DND-41 (cell line): ENCODE results near the gene TMEM263.
"Not testable (repeated sequence)": the region's sequence is repeated elsewhere in the genome, so short reads cannot be mapped to it uniquely, and the experiment has no call there.

ENCODE experiments used
- ATAC-seq: fragments of 200-7000 bp; cut with Tn5 transposase; 3 replicates; pipeline ENCODE4 v1.9.1; 2021; ENCODE audit warnings: low read depth; ENCODE audit not compliant: insufficient read depth
- DNase-seq: peaks from one replicate; pipeline ENCODE4 v3.0.0-alpha.2; 2020
- H2AFZ ChIP-seq: 2 replicates; pipeline ENCODE4 v1.6.0; 2012; ENCODE audit warnings: low read depth, low read length
- H3K27ac ChIP-seq: 2 replicates; pipeline ENCODE4 v1.5.1; 2012; ENCODE audit warnings: low read length, inconsistent platforms
- H3K27me3 ChIP-seq: fragments of 200-600 bp; sonication (generic); 2 replicates; pipeline ENCODE4 v1.6.0; 2012; ENCODE audit warnings: low read length, mild to moderate bottlenecking, inconsistent platforms; ENCODE audit not compliant: insufficient read depth, poor library complexity
- H3K36me3 ChIP-seq: 2 replicates; pipeline ENCODE4 v1.5.1; 2012; ENCODE audit warnings: low read length, inconsistent platforms; ENCODE audit not compliant: insufficient read depth
- H3K4me1 ChIP-seq: 2 replicates; pipeline ENCODE4 v1.5.1; 2012; ENCODE audit warnings: mild to moderate bottlenecking, low read length; ENCODE audit not compliant: insufficient read depth
- H3K4me2 ChIP-seq: 2 replicates; pipeline ENCODE4 v1.6.0; 2012; ENCODE audit warnings: mild to moderate bottlenecking, moderate library complexity, low read length, inconsistent platforms; ENCODE audit not compliant: insufficient read depth
- H3K4me3 ChIP-seq, 2 experiments: fragments of 200-600 bp in 1 of 2; shearing (Covaris generic) in 1 of 2; 2 replicates each; pipeline ENCODE4 v1.5.1; 2012 to 2016; ENCODE audit warnings: inconsistent platforms in 2 of 2, low read length in 2 of 2, mild to moderate bottlenecking in 2 of 2, low read depth in 1 of 2, moderate library complexity in 1 of 2
- H3K79me2 ChIP-seq: 2 replicates; pipeline ENCODE4 v1.6.0; 2012; ENCODE audit warnings: low read length, inconsistent platforms; ENCODE audit not compliant: insufficient read depth
- H3K9ac ChIP-seq: 2 replicates; pipeline ENCODE4 v1.6.0; 2012; ENCODE audit warnings: low read depth, mild to moderate bottlenecking, inconsistent platforms, low read length, moderate library complexity
- H3K9me3 ChIP-seq: 2 replicates; pipeline ENCODE4 v1.5.1; 2012; ENCODE audit warnings: low read length, moderate library complexity, mild to moderate bottlenecking, inconsistent platforms; ENCODE audit not compliant: insufficient read depth, severe bottlenecking
- H4K20me1 ChIP-seq: 2 replicates; pipeline ENCODE4 v1.6.0; 2012; ENCODE audit warnings: low read length; ENCODE audit not compliant: insufficient read depth
- CTCF ChIP-seq: IDR thresholded peaks from 2 replicates; pipeline ENCODE4 v1.5.1; 2012; ENCODE audit warnings: borderline replicate concordance, low read length, moderate library complexity, mild to moderate bottlenecking; ENCODE audit not compliant: poor library complexity, severe bottlenecking; ENCODE audit errors: extremely low read depth
- EZH2 ChIP-seq: IDR thresholded peaks from 3 replicates; pipeline ENCODE4 v1.6.1; 2012; ENCODE audit warnings: borderline replicate concordance, low read depth, mild to moderate bottlenecking, moderate library complexity, low read length, inconsistent platforms; ENCODE audit not compliant: severe bottlenecking

TMEM263 gene

GRCh38 chr12:106923594-106923993, 32.1 kb upstream of the TMEM263 start:
- H3K4me1 ChIP-seq, H3K36me3 ChIP-seq, H4K20me1 ChIP-seq, H3K27ac ChIP-seq, H2AFZ ChIP-seq, H3K9ac ChIP-seq, H3K79me2 ChIP-seq, DNase-seq, H3K9me3 ChIP-seq, H3K4me3 ChIP-seq, H3K27me3 ChIP-seq, ATAC-seq, H3K4me2 ChIP-seq: not testable (repeated sequence)

- DNase-seq (no peak), ATAC-seq (no peak)
- H4K20me1 ChIP-seq = no peaks in the 10 kb centered on the region
- H3K4me2 ChIP-seq = no peak overlapping the region
- no peak overlapping the region for H3K4me3 ChIP-seq
- no peaks in the 10 kb centered on the region for H3K27me3 ChIP-seq
- TF ChIP-seq EZH2 = no peak
- no peak for TF ChIP-seq CTCF
- H3K36me3 ChIP-seq = no peaks in the 10 kb centered on the region
- H3K9me3 ChIP-seq = peaks cover 5% of the 10 kb centered on the region
- no peak overlapping the region for H2AFZ ChIP-seq
- no peaks in the 10 kb centered on the region for H3K79me2 ChIP-seq
- H3K9ac ChIP-seq = no peak overlapping the region
- H3K4me1 ChIP-seq = no peaks in the 10 kb centered on the region
- H3K27ac ChIP-seq = no peak overlapping the region
Measured at GRCh38 chr12:106924268-106924861, 31.3 kb upstream of the TMEM263 start.

- H3K4me2 ChIP-seq = no peak overlapping the region
- DNase-seq = no peak
- no peak overlapping the region for H3K4me3 ChIP-seq
- H3K36me3 ChIP-seq = no peaks in the 10 kb centered on the region
- no peak overlapping the region for H2AFZ ChIP-seq
- no peaks in the 10 kb centered on the region for H4K20me1 ChIP-seq
- H3K27ac ChIP-seq = no peak overlapping the region
- TF ChIP-seq CTCF (no peak), EZH2 (no peak)
- H3K9ac ChIP-seq = no peak overlapping the region
- no peaks in the 10 kb centered on the region for H3K4me1 ChIP-seq
- H3K79me2 ChIP-seq = no peaks in the 10 kb centered on the region
- H3K27me3 ChIP-seq = no peaks in the 10 kb centered on the region
- peaks cover 5% of the 10 kb centered on the region for H3K9me3 ChIP-seq
- no peak for ATAC-seq
Measured at GRCh38 chr12:106926657-106927056, 29.1 kb upstream of the TMEM263 start.

DNA sequence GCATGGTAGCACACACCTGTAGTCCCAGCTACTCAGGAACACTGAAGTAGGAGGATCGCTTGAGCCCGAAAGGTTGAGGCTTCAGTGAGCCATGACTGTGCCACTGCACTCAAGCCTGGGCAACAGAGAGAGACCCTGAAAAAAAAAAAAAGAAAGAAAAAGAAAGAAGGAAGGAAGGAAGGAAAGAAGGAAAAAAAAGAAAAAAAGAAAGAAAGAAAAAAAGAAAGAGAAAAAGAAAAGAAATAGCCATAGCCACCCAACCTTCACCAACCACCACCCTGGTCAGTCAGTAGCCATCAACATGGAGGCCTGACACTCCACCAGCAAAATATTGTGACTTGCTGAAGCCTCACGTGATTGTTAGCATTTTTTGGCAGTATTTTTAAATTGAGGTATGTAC, 21.4 kb upstream of the TMEM263 start:
- Histone ChIP-seq H2AFZ (no peak overlapping the region), H4K20me1 (no peaks in the 10 kb centered on the region), H3K36me3 (no peaks in the 10 kb centered on the region), H3K27ac (no peak overlapping the region), H3K9me3 (no peaks in the 10 kb centered on the region), H3K4me2 (no peak overlapping the region), H3K27me3 (no peaks in the 10 kb centered on the region), H3K9ac (no peak overlapping the region), H3K4me1 (no peaks in the 10 kb centered on the region), H3K4me3 (no peak overlapping the region), H3K79me2 (no peaks in the 10 kb centered on the region)
- ATAC-seq (no peak), DNase-seq (no peak)
- TF ChIP-seq CTCF (no peak), EZH2 (no peak)
